Effector memory CD8-positive, alpha-beta T cell (primary cell): Measurements from ENCODE around the gene SLC20A1.

Experiments used
- ATAC-seq: fragments of 150-1000 bp; cut with Tn5 transposase; replicated peaks from 2 replicates; pipeline ENCODE4 v1.10.0; 2021; ENCODE audit warnings: mild to moderate bottlenecking, moderate library complexity
- DNase-seq, 3 experiments: peaks; one replicate each; pipeline ENCODE4 v3.0.0; 2021
- H3K27ac Mint-ChIP-seq, 2 donors: one replicate each; pipeline ENCODE4 v1.8.0; 2022; ENCODE audit warnings: mild to moderate bottlenecking in 2 of 2, mixed read lengths in 2 of 2, moderate library complexity in 2 of 2
- H3K27me3 Mint-ChIP-seq, 2 donors: one replicate each; pipeline ENCODE4 v1.8.0; 2022; ENCODE audit warnings: mixed read lengths in 2 of 2
- H3K36me3 Mint-ChIP-seq: one replicate; pipeline ENCODE4 v1.8.0; 2022; ENCODE audit warnings: mild to moderate bottlenecking, moderate library complexity, mixed read lengths; ENCODE audit not compliant: insufficient read depth
- H3K4me1 Mint-ChIP-seq, 2 donors: one replicate each; pipeline ENCODE4 v1.8.0; 2022; ENCODE audit warnings: low read depth in 2 of 2, mixed read lengths in 2 of 2
- H3K4me3 Mint-ChIP-seq, 2 donors: one replicate each; pipeline ENCODE4 v1.8.0; 2022; ENCODE audit warnings: mild to moderate bottlenecking in 2 of 2, mixed read lengths in 2 of 2, moderate library complexity in 2 of 2
- H3K9me3 Mint-ChIP-seq, 2 donors: one replicate each; pipeline ENCODE4 v1.8.0; 2022; ENCODE audit warnings: mixed read lengths in 2 of 2

SLC20A1 gene

GRCh38 chr2:112630268-112630667 is 15.5 kb upstream of the SLC20A1 start:
- Mint-ChIP-seq H3K36me3 (peaks cover 29% of the 10 kb centered on the region), H3K27me3 (no peaks in the 10 kb centered on the region), H3K4me1 (peaks cover 76 to 86% of the 10 kb centered on the region in 2 donors), H3K4me3 (peak overlapping the region; percentile 77 to 84), H3K27ac (peak overlapping the region; percentile 89 to 95), H3K9me3 (no peaks in the 10 kb centered on the region)
- ATAC-seq (no peak), DNase-seq (no peak)

- Mint-ChIP-seq H3K4me1 (peaks cover 70 to 80% of the 10 kb centered on the region in 2 donors), H3K27ac (peak overlapping the region; percentile 76 to 95), H3K27me3 (no peaks in the 10 kb centered on the region), H3K36me3 (peaks cover 26% of the 10 kb centered on the region), H3K9me3 (no peaks in the 10 kb centered on the region), H3K4me3 (peak overlapping the region; percentile 78 to 84)
- DNase-seq (no peak), ATAC-seq (no peak)
Observed at GRCh38 chr2:112633708-112634107, 12.0 kb upstream of the SLC20A1 start.

GRCh38 chr2:112634153-112634873 is 11.4 kb upstream of the SLC20A1 start:
- peaks cover 26% of the 10 kb centered on the region for H3K36me3 Mint-ChIP-seq
- H3K4me1 Mint-ChIP-seq = peaks cover 68 to 78% of the 10 kb centered on the region in 2 donors

GRCh38 chr2:112634874-112635157 is 10.9 kb upstream of the SLC20A1 start:
- H3K4me1 Mint-ChIP-seq = peaks cover 63 to 73% of the 10 kb centered on the region in 2 donors
- no peaks in the 10 kb centered on the region for H3K27me3 Mint-ChIP-seq
- H3K27ac Mint-ChIP-seq = peak overlapping the region; percentile 76 to 95
- peak overlapping the region; percentile 78 to 84 for H3K4me3 Mint-ChIP-seq
- ATAC-seq (no peak), DNase-seq (no peak)
- no peaks in the 10 kb centered on the region for H3K9me3 Mint-ChIP-seq
- H3K36me3 Mint-ChIP-seq = peaks cover 21% of the 10 kb centered on the region

More at GRCh38 chr2:112634153-112634873, 11.4 kb upstream of the SLC20A1 start:
- peak; percentile 61 for ATAC-seq
- Mint-ChIP-seq H3K27me3 (no peaks in the 10 kb centered on the region), H3K27ac (peak overlapping the region; percentile 76 to 95), H3K4me3 (peak overlapping the region; percentile 78 to 84), H3K9me3 (no peaks in the 10 kb centered on the region)
- DNase-seq = peak; percentile 29 to 34 (median 33)

- Mint-ChIP-seq H3K9me3 (no peaks in the 10 kb centered on the region), H3K36me3 (peaks cover 6% of the 10 kb centered on the region), H3K27me3 (no peaks in the 10 kb centered on the region), H3K4me3 (peak overlapping the region; percentile 78 to 84), H3K4me1 (peaks cover 53 to 58% of the 10 kb centered on the region in 2 donors), H3K27ac (peak overlapping the region; percentile 76 to 95)
- ATAC-seq (no peak), DNase-seq (no peak)
Observed at GRCh38 chr2:112636605-112637288, 9.0 kb upstream of the SLC20A1 start.

GRCh38 chr2:112637289-112637660 is 8.5 kb upstream of the SLC20A1 start:
- no peak for ATAC-seq
- no peak overlapping the region for H3K27ac Mint-ChIP-seq
- H3K36me3 Mint-ChIP-seq = peaks cover 6% of the 10 kb centered on the region
- no peak for DNase-seq
- H3K9me3 Mint-ChIP-seq = no peaks in the 10 kb centered on the region
- H3K4me3 Mint-ChIP-seq = no peak overlapping the region
- H3K27me3 Mint-ChIP-seq = no peaks in the 10 kb centered on the region
- peaks cover 50 to 54% of the 10 kb centered on the region in 2 donors for H3K4me1 Mint-ChIP-seq

- H3K4me3 Mint-ChIP-seq = no peak overlapping the region
- peaks cover 51 to 53% of the 10 kb centered on the region in 2 donors for H3K4me1 Mint-ChIP-seq
- H3K27me3 Mint-ChIP-seq = no peaks in the 10 kb centered on the region
- DNase-seq = no peak
- H3K27ac Mint-ChIP-seq = no peak overlapping the region
- H3K36me3 Mint-ChIP-seq = peaks cover 2% of the 10 kb centered on the region
- no peaks in the 10 kb centered on the region for H3K9me3 Mint-ChIP-seq
- no peak for ATAC-seq
Observed at GRCh38 chr2:112639936-112640335, 5.8 kb upstream of the SLC20A1 start.

- no peaks in the 10 kb centered on the region for H3K27me3 Mint-ChIP-seq
- H3K4me1 Mint-ChIP-seq = peaks cover 47 to 50% of the 10 kb centered on the region in 2 donors
- no peaks in the 10 kb centered on the region for H3K9me3 Mint-ChIP-seq
- ATAC-seq (no peak), DNase-seq (no peak)
- no peak overlapping the region for H3K4me3 Mint-ChIP-seq
- H3K36me3 Mint-ChIP-seq = peaks cover 4% of the 10 kb centered on the region
- no peak overlapping the region for H3K27ac Mint-ChIP-seq
Observed at GRCh38 chr2:112640467-112640799, 5.3 kb upstream of the SLC20A1 start.

- ATAC-seq = no peak
- Mint-ChIP-seq H3K4me3 (no peak overlapping the region), H3K9me3 (no peaks in the 10 kb centered on the region)
Observed at GRCh38 chr2:112640800-112641675, 4.7 kb upstream of the SLC20A1 start.

GRCh38 chr2:112641701-112642100 is 4.0 kb upstream of the SLC20A1 start:
- Mint-ChIP-seq H3K4me3 (no peak overlapping the region), H3K27ac (no peak overlapping the region), H3K27me3 (no peaks in the 10 kb centered on the region), H3K36me3 (peaks cover 9% of the 10 kb centered on the region), H3K9me3 (no peaks in the 10 kb centered on the region), H3K4me1 (peaks cover 35 to 37% of the 10 kb centered on the region in 2 donors)
- ATAC-seq (no peak), DNase-seq (no peak)

More at GRCh38 chr2:112640800-112641675, 4.7 kb upstream of the SLC20A1 start:
- H3K27ac Mint-ChIP-seq = no peak overlapping the region
- H3K27me3 Mint-ChIP-seq = no peaks in the 10 kb centered on the region
- DNase-seq = no peak
- peaks cover 41 to 43% of the 10 kb centered on the region in 2 donors for H3K4me1 Mint-ChIP-seq
- H3K36me3 Mint-ChIP-seq = peaks cover 4% of the 10 kb centered on the region

- no peak overlapping the region for H3K4me3 Mint-ChIP-seq
- no peak overlapping the region for H3K27ac Mint-ChIP-seq
- no peak for DNase-seq
- no peaks in the 10 kb centered on the region for H3K27me3 Mint-ChIP-seq
- H3K4me1 Mint-ChIP-seq = peaks cover 36 to 39% of the 10 kb centered on the region in 2 donors
- no peaks in the 10 kb centered on the region for H3K9me3 Mint-ChIP-seq
- peaks cover 17% of the 10 kb centered on the region for H3K36me3 Mint-ChIP-seq
- ATAC-seq = no peak
Observed at GRCh38 chr2:112642561-112642960, 3.2 kb upstream of the SLC20A1 start.

GRCh38 chr2:112642966-112643365 is 2.8 kb upstream of the SLC20A1 start:
- DNase-seq = no peak
- no peaks in the 10 kb centered on the region for H3K9me3 Mint-ChIP-seq
- H3K36me3 Mint-ChIP-seq = peaks cover 22% of the 10 kb centered on the region
- H3K4me3 Mint-ChIP-seq = no peak overlapping the region
- H3K4me1 Mint-ChIP-seq = peaks cover 40 to 43% of the 10 kb centered on the region in 2 donors
- no peaks in the 10 kb centered on the region for H3K27me3 Mint-ChIP-seq
- no peak overlapping the region for H3K27ac Mint-ChIP-seq
- no peak for ATAC-seq

- Mint-ChIP-seq H3K4me3 (peak overlapping the region; percentile 86 to 90), H3K36me3 (peaks cover 27% of the 10 kb centered on the region)
Observed at GRCh38 chr2:112643488-112643887, 2.3 kb upstream of the SLC20A1 start.

More at GRCh38 chr2:112643488-112643887, 2.3 kb upstream of the SLC20A1 start:
- H3K27me3 Mint-ChIP-seq = no peaks in the 10 kb centered on the region
- no peaks in the 10 kb centered on the region for H3K9me3 Mint-ChIP-seq
- DNase-seq (no peak), ATAC-seq (no peak)
- H3K27ac Mint-ChIP-seq = no peak overlapping the region
- H3K4me1 Mint-ChIP-seq = peaks cover 45% of the 10 kb centered on the region in 2 donors
